GM12878 (cell line): ENCODE data around the gene CROCC. TPM values are rescaled to one million over a fixed set of nuclear protein-coding genes. Genes with fewer than 3 reads are reported as not detected.

ENCODE experiments used
- ATAC-seq: fragments of 200-7000 bp; cut with Tn5 transposase; 3 replicates; pipeline ENCODE4 v1.9.1; 2020; ENCODE audit warnings: mild to moderate bottlenecking, moderate library complexity
- BruUV-seq: library from RNA; stranded (reverse); fragments of 400-500 nt; replicated peaks from 2 replicates; lab custom pipeline; 2021; lab: Mats Ljungman, UMichigan
- CTCF ChIA-PET: fragments of 300-600 bp; sonication (Branson Sonifier 250); formaldehyde crosslinking; extraction: SDS; loops from one replicate; lab custom pipeline; 2021; ENCODE audit warnings: inconsistent platforms; lab: Yijun Ruan, JAX
- POLR2A ChIA-PET: fragments of 350-600 bp; formaldehyde crosslinking; extraction: SDS; loops from one replicate; lab custom pipeline; 2021; ENCODE audit warnings: inconsistent platforms; lab: Charles Lee
- RAD21 ChIA-PET: fragments of 300-600 bp; sonication (Branson Sonifier 250); formaldehyde crosslinking; loops from one replicate; lab custom pipeline; 2023; ENCODE audit warnings: antibody characterized with exemption; ENCODE audit not compliant: unreplicated experiment; lab: Charles Lee
- SMC1A ChIA-PET: fragments of 300-600 bp; sonication (Branson Sonifier 250); formaldehyde crosslinking; loops from one replicate; lab custom pipeline; 2023; ENCODE audit not compliant: unreplicated experiment, uncharacterized antibody; lab: Charles Lee
- DNase-seq: peaks from one replicate; pipeline ENCODE4 v3.0.0-alpha.2; 2011; ENCODE audit warnings: low read depth, low spot score
- FAIRE-seq: peaks from 3 replicates; lab custom pipeline; 2011; peaks lifted over from hg19 to GRCh38; lab: Jason Lieb, UNC
- H2AFZ ChIP-seq: 2 replicates; pipeline ENCODE4 v1.6.0; 2011; ENCODE audit warnings: low read depth, low read length, control low read depth; ENCODE audit not compliant: control insufficient read depth
- H3K27ac ChIP-seq: 2 replicates; pipeline ENCODE4 v1.5.1; 2011; ENCODE audit warnings: control low read depth; ENCODE audit not compliant: control insufficient read depth, insufficient read depth
- H3K27me3 ChIP-seq, 2 experiments: replicated peaks in 1 of 2; 2 replicates each; pipeline versions ENCODE4 v1.6.0 to v1.6.1; 2011; ENCODE audit warnings: low read length in 1 of 2; ENCODE audit not compliant: control insufficient read depth in 2 of 2, insufficient read depth in 2 of 2
- H3K36me3 ChIP-seq, 2 experiments: 2 replicates each; pipeline ENCODE4 v1.5.1; 2011; ENCODE audit warnings: low read length in 1 of 2; ENCODE audit not compliant: control insufficient read depth in 2 of 2, insufficient read depth in 2 of 2
- H3K4me1 ChIP-seq: 2 replicates; pipeline ENCODE4 v1.6.1; 2011; ENCODE audit warnings: mild to moderate bottlenecking, low read length, moderate library complexity, mixed read lengths; ENCODE audit not compliant: control insufficient read depth, insufficient read depth
- H3K4me2 ChIP-seq: 2 replicates; pipeline ENCODE4 v1.6.0; 2011; ENCODE audit warnings: control low read depth; ENCODE audit not compliant: control insufficient read depth, insufficient read depth
- H3K4me3 ChIP-seq: fragments of 200-600 bp; sonication (generic); 2 replicates; pipeline ENCODE4 v1.5.1; 2016
- H3K79me2 ChIP-seq: 2 replicates; pipeline ENCODE4 v1.6.0; 2011; ENCODE audit warnings: low read length; ENCODE audit not compliant: control insufficient read depth, insufficient read depth
- H3K9ac ChIP-seq: 2 replicates; pipeline ENCODE4 v1.8.0; 2011; ENCODE audit warnings: low read length, control low read depth, mixed read lengths; ENCODE audit not compliant: control insufficient read depth, insufficient read depth
- H3K9me3 ChIP-seq: replicated peaks from 3 replicates; pipeline ENCODE4 v1.5.1; 2011; ENCODE audit warnings: mild to moderate bottlenecking, low read length; ENCODE audit not compliant: control insufficient read depth, insufficient read depth
- H4K20me1 ChIP-seq: 2 replicates; pipeline ENCODE4 v1.6.0; 2011; ENCODE audit not compliant: control insufficient read depth, insufficient read depth
- BRCA1 ChIP-seq: IDR thresholded peaks from 2 replicates; pipeline ENCODE4 v1.6.1; 2011; ENCODE audit warnings: low read depth, low read length, improper control_type of control experiment
- CBX3 ChIP-seq: fragments of 200-600 bp; sonication (generic); IDR thresholded peaks from 2 replicates; pipeline ENCODE4 v1.6.1; 2016; ENCODE audit warnings: low read depth, borderline replicate concordance
- CEBPZ ChIP-seq: fragments of 150-350 bp; IDR thresholded peaks from 2 replicates; pipeline ENCODE4 v1.6.1; 2016; ENCODE audit warnings: low read depth, low read length
- DPF2 ChIP-seq: fragments of 450-650 bp; IDR thresholded peaks from 2 replicates; pipeline ENCODE4 v1.6.1; 2017; ENCODE audit warnings: mild to moderate bottlenecking
- FOS ChIP-seq: IDR thresholded peaks from 3 replicates; pipeline ENCODE4 v1.6.1; 2011; ENCODE audit warnings: borderline replicate concordance; ENCODE audit not compliant: insufficient read length; ENCODE audit errors: extremely low read depth
- FOXM1 ChIP-seq: IDR thresholded peaks from 2 replicates; pipeline ENCODE4 v1.6.1; 2012; ENCODE audit warnings: low read depth, mild to moderate bottlenecking, inconsistent platforms, low read length, moderate library complexity
- JUNB ChIP-seq: IDR thresholded peaks from 2 replicates; pipeline ENCODE4 v1.6.1; 2016; ENCODE audit warnings: antibody characterized with exemption, mild to moderate bottlenecking
- SMARCA5 ChIP-seq: fragments of 450-650 bp; IDR thresholded peaks from 2 replicates; pipeline ENCODE4 v1.6.1; 2017; ENCODE audit warnings: mild to moderate bottlenecking
- SMC3 ChIP-seq: IDR thresholded peaks from 2 replicates; pipeline ENCODE4 v1.6.1; 2011; ENCODE audit warnings: low read length, improper control_type of control experiment, borderline replicate concordance
- SUPT20H ChIP-seq: IDR thresholded peaks from 2 replicates; pipeline ENCODE4 v1.6.1; 2011; ENCODE audit warnings: low read depth, mild to moderate bottlenecking, low read length, moderate library complexity, borderline replicate concordance; ENCODE audit not compliant: control insufficient read depth
- WGBS: methylation state at CpG from one replicate; pipeline ENCODE4 v1.1.6; 2016; ENCODE audit warnings: low lambda C conversion rate; ENCODE audit not compliant: insufficient replicate concordance, insufficient coverage; ENCODE audit errors: missing lambda C conversion rate; 5-methylcytosine and 5-hydroxymethylcytosine counted together
- in situ Hi-C: fragments of 300-500 bp; cut with MboI; formaldehyde crosslinking; loops from 9 replicates; pipeline ENCODE4 v1.14.3; 2018; ENCODE audit warnings: mixed read lengths
- intact Hi-C: fragments of 100-400 bp; cut with micrococcal nuclease; formaldehyde crosslinking; loops from one replicate; pipeline ENCODE4 v1.14.2; 2022; ENCODE audit not compliant: unreplicated experiment
- polyA plus RNA-seq, 11 experiments: library from polyadenylated mRNA; depleted of rRNA in 4 of 11; unstranded in 6 of 11; stranded (reverse) in 5 of 11; fragments of >200 nt; fragmentation: Nextera tagmentation in 4 of 11; fragmentation: Illumina TruSeq in 1 of 11; extraction: Ambion mirVana in 4 of 11; extraction: Trizol in 1 of 11; gene quantifications; 1 replicate in 1 of 11; 2 replicates in 10 of 11; pipeline versions ENCODE4 v1.2.1 to v1.2.3, GENCODE V29; 2011 to 2016; ENCODE audit warnings: inconsistent platforms in 2 of 11, missing spikeins in 2 of 11, low read depth in 1 of 11
- total RNA-seq, 4 experiments: library from RNA; depleted of rRNA in 3 of 4; stranded (reverse); fragments of >200 nt in 3 of 4; fragmentation: Illumina TruSeq in 1 of 4; extraction: Trizol in 1 of 4; gene quantifications; 2 replicates each; pipeline versions ENCODE4 v1.2.1 to v1.2.3, GENCODE V29; 2013 to 2021
- TF ChIP-seq, protein P1 (sequence below): IDR thresholded peaks from 2 replicates; pipeline ENCODE4 v1.6.1; 2012; ENCODE audit warnings: improper control_type of control experiment, low read depth, low read length; ENCODE audit not compliant: insufficient replicate concordance
- TF ChIP-seq, protein P2 (sequence below): fragments of 450-650 bp; formaldehyde crosslinking; IDR thresholded peaks from 2 replicates; pipeline ENCODE4 v1.5.0; 2022; ENCODE audit warnings: mild to moderate bottlenecking, missing genetic modification characterization

The CROCC gene
- total and polyA plus RNA-seq, 10 of the 15 experiments (the other 5 are each of a cell fraction or from before 2014, with no cell fraction given), result 0.04 to 5.5 (median 2.3) TPM

GRCh38 chr1:17005365-17005740 lies 83.6 kb downstream of the CROCC start:
- RAD21 ChIA-PET, result no interaction called here
- CTCF ChIA-PET, result interaction anchor here (0.6 to 1.2 kb wide), 2 partner anchors 45 to 469 kb away, joined by 3 read pairs; no protein-coding TSS in a partner anchor
- WGBS, result 95% methylated on average over 19 of the region's 19 CpGs
- Histone ChIP-seq H3K79me2 (no peaks in the 10 kb centered on the region), H3K4me1 (peaks cover 8% of the 10 kb centered on the region), H4K20me1 (no peaks in the 10 kb centered on the region), H3K27me3 (no peaks in the 10 kb centered on the region), H3K9me3 (no peaks in the 10 kb centered on the region), H3K4me3 (no peak overlapping the region), H3K36me3 (peaks cover 0 to 3% of the 10 kb centered on the region in 2 experiments; a peak in 2 of 4 replicates), H2AFZ (no peak overlapping the region), H3K27ac (no peak overlapping the region), H3K4me2 (no peak overlapping the region), H3K9ac (no peak overlapping the region)
- ATAC-seq, result no peak
- SMC1A ChIA-PET, result interaction anchor here (0.6 kb wide), 1 partner anchor 515 kb away, joined by 3 read pairs; no protein-coding TSS in a partner anchor
- BruUV-seq, result no TSS peak
- DNase-seq, result no peak
- intact Hi-C loops (no loop called here), in situ Hi-C loops (no loop called here)
- POLR2A ChIA-PET, result interaction anchor here (0.6 kb wide), 1 partner anchor 357 kb away, joined by 4 read pairs; no protein-coding TSS in a partner anchor
- FAIRE-seq, result no peak
- TF ChIP-seq DPF2 (no peak), CBX3 (no peak), FOS (no peak), SUPT20H (no peak), SMC3 (no peak), JUNB (no peak), CEBPZ (no peak), FOXM1 (no peak), SMARCA5 (no peak), BRCA1 (no peak)
- TF ChIP-seq, protein P1, sequence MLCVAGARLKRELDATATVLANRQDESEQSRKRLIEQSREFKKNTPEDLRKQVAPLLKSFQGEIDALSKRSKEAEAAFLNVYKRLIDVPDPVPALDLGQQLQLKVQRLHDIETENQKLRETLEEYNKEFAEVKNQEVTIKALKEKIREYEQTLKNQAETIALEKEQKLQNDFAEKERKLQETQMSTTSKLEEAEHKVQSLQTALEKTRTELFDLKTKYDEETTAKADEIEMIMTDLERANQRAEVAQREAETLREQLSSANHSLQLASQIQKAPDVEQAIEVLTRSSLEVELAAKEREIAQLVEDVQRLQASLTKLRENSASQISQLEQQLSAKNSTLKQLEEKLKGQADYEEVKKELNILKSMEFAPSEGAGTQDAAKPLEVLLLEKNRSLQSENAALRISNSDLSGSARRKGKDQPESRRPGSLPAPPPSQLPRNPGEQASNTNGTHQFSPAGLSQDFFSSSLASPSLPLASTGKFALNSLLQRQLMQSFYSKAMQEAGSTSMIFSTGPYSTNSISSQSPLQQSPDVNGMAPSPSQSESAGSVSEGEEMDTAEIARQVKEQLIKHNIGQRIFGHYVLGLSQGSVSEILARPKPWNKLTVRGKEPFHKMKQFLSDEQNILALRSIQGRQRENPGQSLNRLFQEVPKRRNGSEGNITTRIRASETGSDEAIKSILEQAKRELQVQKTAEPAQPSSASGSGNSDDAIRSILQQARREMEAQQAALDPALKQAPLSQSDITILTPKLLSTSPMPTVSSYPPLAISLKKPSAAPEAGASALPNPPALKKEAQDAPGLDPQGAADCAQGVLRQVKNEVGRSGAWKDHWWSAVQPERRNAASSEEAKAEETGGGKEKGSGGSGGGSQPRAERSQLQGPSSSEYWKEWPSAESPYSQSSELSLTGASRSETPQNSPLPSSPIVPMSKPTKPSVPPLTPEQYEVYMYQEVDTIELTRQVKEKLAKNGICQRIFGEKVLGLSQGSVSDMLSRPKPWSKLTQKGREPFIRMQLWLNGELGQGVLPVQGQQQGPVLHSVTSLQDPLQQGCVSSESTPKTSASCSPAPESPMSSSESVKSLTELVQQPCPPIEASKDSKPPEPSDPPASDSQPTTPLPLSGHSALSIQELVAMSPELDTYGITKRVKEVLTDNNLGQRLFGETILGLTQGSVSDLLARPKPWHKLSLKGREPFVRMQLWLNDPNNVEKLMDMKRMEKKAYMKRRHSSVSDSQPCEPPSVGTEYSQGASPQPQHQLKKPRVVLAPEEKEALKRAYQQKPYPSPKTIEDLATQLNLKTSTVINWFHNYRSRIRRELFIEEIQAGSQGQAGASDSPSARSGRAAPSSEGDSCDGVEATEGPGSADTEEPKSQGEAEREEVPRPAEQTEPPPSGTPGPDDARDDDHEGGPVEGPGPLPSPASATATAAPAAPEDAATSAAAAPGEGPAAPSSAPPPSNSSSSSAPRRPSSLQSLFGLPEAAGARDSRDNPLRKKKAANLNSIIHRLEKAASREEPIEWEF, result no peak
- TF ChIP-seq, protein P2, sequence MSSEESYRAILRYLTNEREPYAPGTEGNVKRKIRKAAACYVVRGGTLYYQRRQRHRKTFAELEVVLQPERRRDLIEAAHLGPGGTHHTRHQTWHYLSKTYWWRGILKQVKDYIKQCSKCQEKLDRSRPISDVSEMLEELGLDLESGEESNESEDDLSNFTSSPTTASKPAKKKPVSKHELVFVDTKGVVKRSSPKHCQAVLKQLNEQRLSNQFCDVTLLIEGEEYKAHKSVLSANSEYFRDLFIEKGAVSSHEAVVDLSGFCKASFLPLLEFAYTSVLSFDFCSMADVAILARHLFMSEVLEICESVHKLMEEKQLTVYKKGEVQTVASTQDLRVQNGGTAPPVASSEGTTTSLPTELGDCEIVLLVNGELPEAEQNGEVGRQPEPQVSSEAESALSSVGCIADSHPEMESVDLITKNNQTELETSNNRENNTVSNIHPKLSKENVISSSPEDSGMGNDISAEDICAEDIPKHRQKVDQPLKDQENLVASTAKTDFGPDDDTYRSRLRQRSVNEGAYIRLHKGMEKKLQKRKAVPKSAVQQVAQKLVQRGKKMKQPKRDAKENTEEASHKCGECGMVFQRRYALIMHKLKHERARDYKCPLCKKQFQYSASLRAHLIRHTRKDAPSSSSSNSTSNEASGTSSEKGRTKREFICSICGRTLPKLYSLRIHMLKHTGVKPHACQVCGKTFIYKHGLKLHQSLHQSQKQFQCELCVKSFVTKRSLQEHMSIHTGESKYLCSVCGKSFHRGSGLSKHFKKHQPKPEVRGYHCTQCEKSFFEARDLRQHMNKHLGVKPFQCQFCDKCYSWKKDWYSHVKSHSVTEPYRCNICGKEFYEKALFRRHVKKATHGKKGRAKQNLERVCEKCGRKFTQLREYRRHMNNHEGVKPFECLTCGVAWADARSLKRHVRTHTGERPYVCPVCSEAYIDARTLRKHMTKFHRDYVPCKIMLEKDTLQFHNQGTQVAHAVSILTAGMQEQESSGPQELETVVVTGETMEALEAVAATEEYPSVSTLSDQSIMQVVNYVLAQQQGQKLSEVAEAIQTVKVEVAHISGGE (CRISPR knock-in tag), result no peak
